BLaER1 treated with 17β-estradiol and CSF1 and Interleukin-3, amounts not matched to agents 10 nM and 100 nM (cell line): ENCODE results near the gene MRPL52.
"Not testable (repeated sequence)": the region's sequence is repeated elsewhere in the genome, so short reads cannot be mapped to it uniquely, and the experiment has no call there.

Experiments used
- H3K27ac ChIP-seq, 11 experiments: shearing (Covaris generic); formaldehyde crosslinking; 2 replicates each; pipeline ENCODE4 v1.8.1; 2022
- H3K27me3 ChIP-seq, 11 experiments: shearing (Covaris generic); formaldehyde crosslinking; 2 replicates each; pipeline ENCODE4 v1.8.1; 2022
- H3K36me3 ChIP-seq, 11 experiments: shearing (Covaris generic); formaldehyde crosslinking; 2 replicates each; pipeline ENCODE4 v1.8.1; 2022
- H3K4me1 ChIP-seq, 10 experiments: shearing (Covaris generic); formaldehyde crosslinking; 2 replicates each; pipeline ENCODE4 v1.8.1; 2022
- H3K4me2 ChIP-seq, 11 experiments: shearing (Covaris generic); formaldehyde crosslinking; 2 replicates each; pipeline ENCODE4 v1.8.1; 2022
- H3K4me3 ChIP-seq, 10 experiments: shearing (Covaris generic); formaldehyde crosslinking; 2 replicates each; pipeline ENCODE4 v1.8.1; 2022
- H3K9ac ChIP-seq, 11 experiments: shearing (Covaris generic); formaldehyde crosslinking; 2 replicates each; pipeline ENCODE4 v1.8.1; 2022
- H3K9me3 ChIP-seq, 11 experiments: shearing (Covaris generic); formaldehyde crosslinking; replicated peaks in 1 of 11; 2 replicates each; pipeline ENCODE4 v1.8.1; 2022
- H4K20me1 ChIP-seq, 11 experiments: shearing (Covaris generic); formaldehyde crosslinking; 2 replicates each; pipeline ENCODE4 v1.8.1; 2022
- Cebpa-rat ChIP-seq, 11 experiments: shearing (Covaris generic); IDR thresholded peaks; 2 replicates each; pipeline ENCODE4 v1.8.1; 2022

MRPL52 gene

DNA sequence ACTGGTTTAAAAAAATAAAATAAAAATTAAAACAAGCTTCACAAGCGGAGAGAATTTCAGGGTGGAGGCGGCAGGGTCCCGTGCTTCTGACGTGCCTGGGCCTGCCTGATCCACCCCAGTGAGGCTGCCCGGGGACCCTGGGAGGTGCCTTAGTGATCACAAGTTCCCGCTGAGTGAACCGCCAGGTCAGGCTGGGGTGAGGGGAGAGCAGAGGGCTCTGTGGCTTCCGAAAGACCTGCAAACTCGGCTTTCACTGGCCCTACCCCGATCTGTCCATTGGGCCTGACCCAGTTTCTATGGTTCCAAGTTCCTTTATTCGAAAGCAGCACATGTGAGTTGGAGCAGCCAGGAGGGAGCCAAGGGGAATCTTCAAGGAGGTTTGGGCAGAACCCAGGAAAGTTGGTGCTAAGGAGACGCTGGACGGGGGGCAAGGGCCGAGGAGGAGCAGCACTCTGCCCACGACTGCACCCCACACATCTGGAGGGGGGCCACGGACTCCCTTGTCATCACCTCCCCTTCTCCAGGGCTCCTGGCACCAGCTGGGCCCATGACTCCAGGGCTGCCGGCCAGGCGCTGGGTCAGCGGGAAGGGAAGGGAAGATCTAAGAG lies 19.6 kb downstream of the MRPL52 start:
- TF ChIP-seq Cebpa-rat (IDR thresholded peaks at IDR 0.05) = no peak

DNA sequence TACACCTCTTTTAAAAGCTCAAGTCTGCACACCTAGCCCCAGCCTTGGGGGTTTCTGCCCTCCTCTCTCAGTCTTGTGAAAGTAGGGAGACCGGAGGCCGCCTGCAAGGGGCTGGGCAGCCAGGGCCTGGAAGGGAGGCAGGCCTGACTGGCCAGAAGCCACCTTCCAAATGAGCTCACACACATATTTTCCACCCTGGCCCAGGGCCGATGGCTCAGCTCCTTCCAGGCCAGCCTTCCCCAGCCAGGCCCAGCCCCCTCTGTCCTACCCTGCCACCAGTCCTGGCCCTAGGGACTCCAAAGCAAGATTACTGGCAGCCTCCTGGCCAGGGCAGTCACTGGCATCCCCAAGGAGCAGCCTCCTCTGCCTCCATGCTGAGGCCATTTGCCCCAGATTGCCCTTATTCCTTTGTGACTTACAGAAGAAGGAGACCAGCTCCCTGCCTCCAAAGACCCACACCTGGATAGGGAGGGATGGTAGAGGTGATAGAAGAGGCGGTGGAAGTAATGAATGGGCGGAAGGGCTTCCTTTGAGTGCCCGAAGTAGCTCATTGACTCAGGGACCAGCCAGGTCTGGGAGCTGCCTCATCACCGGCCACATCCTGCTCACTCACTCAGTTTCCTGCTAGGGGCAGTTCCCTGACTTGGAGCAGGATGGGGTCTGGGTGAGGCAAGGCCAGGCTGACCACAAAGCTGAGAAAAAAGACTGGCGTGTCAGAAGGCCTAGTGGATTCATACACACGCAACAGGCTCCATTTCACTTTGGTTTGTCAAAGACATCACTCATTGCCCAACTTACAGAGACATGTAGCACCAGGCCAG lies 21.5 kb downstream of the MRPL52 start:
- Histone ChIP-seq H4K20me1 (peaks cover 0 to 12% (median 0%) of the 10 kb centered on the region in 11 experiments; a peak in 3 of 22 replicates), H3K9ac (peak overlapping the region; percentile 20 to 80 (median 63); a peak in 17 of 22 replicates), H3K4me2 (peak overlapping the region; percentile 42 to 100 (median 91)), H3K4me3 (peak overlapping the region in 3 of 10 experiments; percentile 0 to 48 (median 2); a peak in 4 of 20 replicates), H3K27me3 (no peaks in the 10 kb centered on the region), H3K36me3 (peaks cover 0 to 16% (median 0%) of the 10 kb centered on the region in 11 experiments; a peak in 6 of 22 replicates), H3K4me1 (peaks cover 45 to 77% (median 66%) of the 10 kb centered on the region in 10 experiments), H3K27ac (peak overlapping the region; percentile 23 to 90 (median 77); a peak in 20 of 22 replicates), H3K9me3 (no peaks in the 10 kb centered on the region)
- TF ChIP-seq Cebpa-rat (IDR thresholded peaks at IDR 0.05) = peak in 7 of 11 experiments; percentile 42 to 79 (median 55); a peak in 8 of 22 replicates

More for the DNA sequence above, 19.6 kb downstream of the MRPL52 start:
- H3K27ac ChIP-seq = peak overlapping the region in 9 of 11 experiments; percentile 43 to 83 (median 65); a peak in 18 of 22 replicates
- H3K36me3 ChIP-seq = peaks cover 0 to 34% (median 0%) of the 10 kb centered on the region in 11 experiments; a peak in 8 of 22 replicates
- H3K4me3 ChIP-seq = peak overlapping the region in 1 of 10 experiments; percentile 21; a peak in 1 of 20 replicates
- peak overlapping the region; percentile 52 to 97 (median 77); a peak in 21 of 22 replicates for H3K4me2 ChIP-seq
- peaks cover 0 to 31% (median 0%) of the 10 kb centered on the region in 11 experiments; a peak in 4 of 22 replicates for H4K20me1 ChIP-seq
- H3K4me1 ChIP-seq = peaks cover 53 to 94% (median 78%) of the 10 kb centered on the region in 10 experiments
- no peaks in the 10 kb centered on the region for H3K9me3 ChIP-seq
- no peaks in the 10 kb centered on the region for H3K27me3 ChIP-seq
- H3K9ac ChIP-seq = peak overlapping the region in 6 of 11 experiments; percentile 29 to 68 (median 48); a peak in 9 of 22 replicates

DNA sequence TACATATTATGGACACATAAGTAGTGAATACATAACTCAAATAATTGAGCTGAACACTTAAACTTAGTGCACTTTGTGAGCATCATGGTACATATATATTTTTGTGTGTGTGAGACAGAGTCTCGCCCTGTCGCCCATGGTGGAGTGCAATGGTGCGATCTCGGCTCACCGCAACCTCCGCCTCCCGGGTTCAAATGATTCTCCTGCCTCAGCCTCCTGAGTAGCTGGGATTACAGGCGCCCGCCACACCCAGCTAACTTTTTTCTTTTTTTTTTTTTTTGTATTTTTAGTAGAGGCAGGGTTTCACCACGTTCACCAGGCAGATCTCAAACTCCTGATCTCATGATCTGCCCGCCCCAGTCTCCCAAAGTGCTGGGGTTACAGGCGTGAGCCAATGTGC lies 22.5 kb downstream of the MRPL52 start:
- not testable (repeated sequence) for H3K9me3 ChIP-seq, H3K36me3 ChIP-seq, H4K20me1 ChIP-seq, H3K4me3 ChIP-seq, H3K27me3 ChIP-seq
- H3K4me2 ChIP-seq = peak overlapping the region; percentile 79 to 100 (median 94); a peak in 19 of 22 replicates
- H3K9ac ChIP-seq = peak overlapping the region in 7 of 11 experiments; percentile 63 to 80 (median 76); a peak in 8 of 22 replicates
- peaks cover 36 to 67% (median 57%) of the 10 kb centered on the region in 10 experiments for H3K4me1 ChIP-seq
- peak overlapping the region in 10 of 11 experiments; percentile 40 to 90 (median 77); a peak in 16 of 22 replicates for H3K27ac ChIP-seq

DNA sequence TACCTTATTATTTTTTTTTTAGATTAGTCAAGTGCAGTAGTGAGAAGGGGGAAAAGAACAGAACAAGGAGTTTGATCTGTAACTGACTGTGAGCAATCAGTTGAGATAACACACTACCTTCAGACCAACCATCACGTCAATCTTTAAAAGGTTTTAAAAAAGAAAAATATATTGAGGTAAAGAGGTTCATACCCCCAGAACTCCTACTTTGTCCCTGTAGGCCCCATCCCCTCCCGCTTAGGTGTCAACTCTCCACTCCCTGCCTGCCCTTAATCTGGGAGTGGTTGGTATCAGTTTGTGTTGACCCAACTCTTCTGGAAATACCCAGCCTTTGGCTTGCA lies 22.9 kb downstream of the MRPL52 start:
- H3K9ac ChIP-seq = peak overlapping the region in 10 of 11 experiments; percentile 25 to 80 (median 75); a peak in 13 of 22 replicates

DNA sequence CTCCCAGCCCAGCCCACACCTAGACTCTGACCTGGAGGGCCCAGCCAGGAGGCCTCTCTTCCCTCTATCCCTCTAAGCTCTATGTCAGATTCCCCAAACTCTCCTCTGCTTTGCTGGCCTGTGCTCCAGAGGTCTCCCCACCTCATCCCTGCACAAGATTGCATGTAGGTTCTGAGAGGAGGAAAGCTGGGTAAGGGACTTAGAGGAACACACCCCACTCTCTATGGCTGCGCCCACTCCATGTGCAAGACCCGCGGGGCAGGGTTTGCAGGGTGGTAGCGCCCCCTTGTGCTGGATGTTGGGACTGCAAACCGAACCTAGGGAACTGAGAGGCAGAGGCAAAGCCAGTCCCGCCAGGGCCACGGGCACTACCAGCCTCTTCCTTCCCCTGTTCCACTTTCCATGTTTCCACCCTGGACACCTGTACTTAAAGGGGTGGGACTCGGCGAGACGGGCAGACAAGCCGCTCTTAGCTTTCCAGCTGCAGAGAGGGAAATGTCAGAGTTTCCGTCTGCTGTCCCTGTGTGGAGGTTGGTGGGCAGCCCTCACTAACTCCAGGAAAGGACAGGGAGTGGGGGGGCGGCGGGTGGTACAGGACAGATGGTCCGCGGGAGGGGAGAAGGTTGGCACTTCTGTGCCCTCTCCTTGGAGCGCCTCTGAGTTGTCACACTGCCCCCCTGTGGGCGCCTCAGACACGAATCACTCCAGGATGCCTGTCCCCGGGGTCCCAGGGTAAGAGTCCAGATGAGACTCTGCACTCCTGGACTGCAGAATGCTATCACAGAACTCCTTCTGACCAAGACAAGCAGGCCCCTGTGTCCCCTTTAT lies 23.5 kb downstream of the MRPL52 start:
- Histone ChIP-seq H3K27ac (peak overlapping the region; percentile 51 to 90 (median 77); a peak in 20 of 22 replicates), H3K9ac (peak overlapping the region; percentile 63 to 83 (median 77)), H3K4me3 (peak overlapping the region; percentile 40 to 69 (median 56); a peak in 19 of 20 replicates), H3K36me3 (0 out of 22 replicates have a peak, but pooled peaks cover 0 to 7% (median 0%) of the 10 kb centered on the region in 11 experiments), H4K20me1 (no peaks in the 10 kb centered on the region), H3K9me3 (peaks cover 0 to 8% (median 0%) of the 10 kb centered on the region in 11 experiments; a peak in 3 of 22 replicates), H3K27me3 (no peaks in the 10 kb centered on the region), H3K4me1 (peaks cover 30 to 60% (median 50%) of the 10 kb centered on the region in 10 experiments), H3K4me2 (peak overlapping the region; percentile 79 to 100 (median 94))
- TF ChIP-seq Cebpa-rat (IDR thresholded peaks at IDR 0.05) = no peak

More for the DNA sequence above, 22.9 kb downstream of the MRPL52 start:
- Histone ChIP-seq H3K4me3 (peak overlapping the region in 1 of 10 experiments; percentile 61; a peak in 1 of 20 replicates), H3K27me3 (no peaks in the 10 kb centered on the region), H3K4me1 (peaks cover 35 to 66% (median 56%) of the 10 kb centered on the region in 10 experiments), H3K36me3 (0 out of 22 replicates have a peak, but pooled peaks cover 0 to 7% (median 0%) of the 10 kb centered on the region in 11 experiments), H3K9me3 (peaks cover 0 to 8% (median 0%) of the 10 kb centered on the region in 11 experiments; a peak in 3 of 22 replicates), H3K4me2 (peak overlapping the region; percentile 79 to 100 (median 94)), H4K20me1 (peaks cover 0 to 4% (median 0%) of the 10 kb centered on the region in 11 experiments; a peak in 1 of 22 replicates), H3K27ac (peak overlapping the region in 10 of 11 experiments; percentile 15 to 90 (median 77); a peak in 17 of 22 replicates)
- TF ChIP-seq Cebpa-rat (IDR thresholded peaks at IDR 0.05) = no peak

DNA sequence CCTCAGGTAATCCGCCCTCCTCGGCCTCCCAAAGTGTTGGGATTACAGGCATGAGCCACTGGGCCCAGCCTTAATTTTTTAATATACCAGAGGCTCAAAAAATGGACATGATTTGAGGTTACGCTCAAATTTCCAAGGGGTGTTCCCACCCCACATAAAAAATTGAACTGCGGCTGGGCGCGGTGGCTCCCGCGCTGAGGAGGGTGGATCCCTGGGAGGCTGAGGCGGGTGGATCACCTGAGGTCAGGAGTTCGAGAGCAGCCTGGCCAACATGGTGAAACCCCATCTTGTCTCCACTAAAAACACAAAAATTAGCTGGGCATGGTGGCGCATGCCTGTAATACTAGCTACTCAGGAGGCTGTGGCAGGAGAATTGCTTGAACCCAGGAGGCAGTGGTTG lies 24.6 kb downstream of the MRPL52 start:
- not testable (repeated sequence) for H4K20me1 ChIP-seq, H3K4me3 ChIP-seq, H3K27me3 ChIP-seq, H3K9ac ChIP-seq, H3K36me3 ChIP-seq, H3K4me2 ChIP-seq, H3K9me3 ChIP-seq, H3K27ac ChIP-seq
- peaks cover 29 to 48% (median 41%) of the 10 kb centered on the region in 10 experiments for H3K4me1 ChIP-seq

DNA sequence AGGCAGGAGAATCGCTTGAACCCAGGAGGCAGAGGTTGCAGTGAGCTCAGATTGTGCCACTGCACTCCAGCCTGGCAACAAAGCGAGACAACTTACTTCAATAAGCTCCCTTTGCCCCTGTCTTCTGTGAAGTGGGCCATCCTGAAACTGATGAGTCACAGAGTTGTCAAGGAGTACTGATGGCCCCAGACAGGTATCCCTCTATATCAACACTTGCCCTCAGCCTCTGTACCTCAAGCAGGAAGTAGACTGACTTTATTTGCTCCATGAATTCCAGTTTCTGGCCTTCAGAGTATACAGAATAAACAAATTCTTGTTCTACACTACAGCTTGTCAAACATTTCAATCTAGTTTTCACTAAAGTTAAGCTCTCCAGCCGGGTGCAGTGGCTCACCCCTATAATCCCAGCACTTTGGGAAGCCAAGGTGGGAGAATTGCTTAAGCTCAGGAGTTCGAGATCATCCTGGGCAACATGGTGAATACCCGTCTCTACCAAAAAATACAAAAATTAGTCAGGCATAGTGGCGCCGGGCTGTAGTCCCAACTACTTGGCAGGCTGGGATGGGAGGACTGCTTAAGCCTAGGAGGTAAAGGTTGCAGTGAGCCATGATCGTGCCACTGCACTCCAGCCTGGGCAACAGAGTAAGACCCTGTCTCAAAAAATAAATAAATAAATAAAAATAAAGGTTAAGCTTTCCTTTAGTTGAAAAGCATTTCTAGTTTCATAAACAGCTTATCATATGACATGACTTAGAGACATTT lies 25.5 kb downstream of the MRPL52 start:
- peaks cover 28 to 40% (median 36%) of the 10 kb centered on the region in 10 experiments for H3K4me1 ChIP-seq
- no peak overlapping the region for H3K4me3 ChIP-seq
- peaks cover 0 to 13% (median under 1%) of the 10 kb centered on the region in 11 experiments; a peak in 9 of 22 replicates for H3K9me3 ChIP-seq
- no peak overlapping the region for H3K9ac ChIP-seq
- H4K20me1 ChIP-seq = no peaks in the 10 kb centered on the region
- no peaks in the 10 kb centered on the region for H3K27me3 ChIP-seq
- H3K27ac ChIP-seq = no peak overlapping the region
- TF ChIP-seq Cebpa-rat (IDR thresholded peaks at IDR 0.05) = no peak
- H3K4me2 ChIP-seq = no peak overlapping the region
- no peaks in the 10 kb centered on the region for H3K36me3 ChIP-seq
